Cardiac muscle cell (in vitro differentiated cells and primary cell): Measurements from ENCODE around the gene ASIC5. TPM values are rescaled to one million over a fixed set of nuclear protein-coding genes. Genes with fewer than 3 reads are reported as not detected.

Experiments
- DNase-seq, 2 donors: peaks; one replicate each; pipeline versions ENCODE4 v3.0.0 to v3.0.0-alpha.2; 2010 to 2017; ENCODE audit warnings: low read depth in 1 of 2, low spot score in 1 of 2
- H3K27ac ChIP-seq: fragments of 200-600 bp; sonication (generic); 2 replicates; pipeline ENCODE4 v1.5.1; 2016
- H3K27me3 ChIP-seq: fragments of 200-600 bp; sonication (generic); 2 replicates; pipeline ENCODE4 v1.6.0; 2016; ENCODE audit warnings: control low read depth
- H3K36me3 ChIP-seq: fragments of 200-600 bp; sonication (generic); 2 replicates; pipeline ENCODE4 v1.5.1; 2016; ENCODE audit warnings: control low read depth
- H3K4me1 ChIP-seq: fragments of 200-600 bp; sonication (generic); 2 replicates; pipeline ENCODE4 v1.8.1; 2017; ENCODE audit warnings: low read depth, mild to moderate bottlenecking, mixed run types
- H3K4me3 ChIP-seq: fragments of 200-600 bp; sonication (generic); 2 replicates; pipeline ENCODE4 v1.5.1; 2016; ENCODE audit warnings: mild to moderate bottlenecking
- H3K9me3 ChIP-seq: fragments of 200-600 bp; sonication (generic); 2 replicates; pipeline ENCODE4 v1.5.1; 2017; ENCODE audit warnings: low read depth, mild to moderate bottlenecking, control low read depth
- CTCF ChIP-seq: IDR thresholded peaks from 2 replicates; pipeline ENCODE4 v1.5.1; 2012; ENCODE audit warnings: low read depth, mild to moderate bottlenecking, low read length
- polyA plus RNA-seq: library from polyadenylated mRNA; unstranded; fragments of >200 nt; fragmentation: Nextera tagmentation; extraction: Ambion mirVana; gene quantifications from 2 replicates; pipeline ENCODE4 v1.2.1, GENCODE V29; 2016
- total RNA-seq: library from RNA; depleted of rRNA; stranded (reverse); fragments of >200 nt; gene quantifications from 2 replicates; pipeline ENCODE4 v1.2.3, GENCODE V29; 2016

The ASIC5 gene
- total and polyA plus RNA-seq, 2 experiments from 2014 or later, result not detected

DNA sequence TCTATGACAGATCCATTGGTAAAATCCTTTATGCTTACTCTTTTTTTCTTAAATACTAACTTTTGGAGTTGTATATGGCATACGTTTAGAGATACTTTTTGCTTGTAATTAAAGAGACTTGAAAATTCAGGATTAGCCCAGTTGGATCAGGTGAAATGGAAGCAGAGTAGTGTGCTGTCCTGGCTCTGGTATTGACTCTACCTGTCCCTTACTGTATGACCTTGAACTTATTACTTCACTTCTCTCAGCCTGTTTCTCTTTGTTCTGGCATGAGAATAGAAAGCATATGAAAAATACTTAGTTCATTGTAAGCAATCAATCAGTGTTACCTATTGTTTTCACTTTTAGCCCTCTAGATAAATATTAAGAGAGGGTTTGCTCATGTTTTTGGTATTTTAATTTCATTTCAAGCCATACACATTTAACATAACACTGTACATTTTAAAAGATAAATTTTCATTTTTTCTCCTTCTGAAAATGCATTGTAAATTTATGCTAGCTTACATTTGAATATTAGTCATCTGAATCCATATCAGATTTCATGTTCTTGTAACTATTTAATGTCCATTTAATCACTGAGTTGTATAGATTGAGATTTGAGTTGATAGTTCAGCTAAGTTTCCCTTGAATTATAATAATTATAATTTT is 71.4 kb downstream of the ASIC5 start:
- Histone ChIP-seq H3K9me3 (no peaks in the 10 kb centered on the region), H3K4me3 (no peak overlapping the region), H3K36me3 (peaks cover 32% of the 10 kb centered on the region), H3K4me1 (no peaks in the 10 kb centered on the region), H3K27me3 (no peaks in the 10 kb centered on the region), H3K27ac (no peak overlapping the region)
- no peak for DNase-seq
- no peak for TF ChIP-seq CTCF

DNA sequence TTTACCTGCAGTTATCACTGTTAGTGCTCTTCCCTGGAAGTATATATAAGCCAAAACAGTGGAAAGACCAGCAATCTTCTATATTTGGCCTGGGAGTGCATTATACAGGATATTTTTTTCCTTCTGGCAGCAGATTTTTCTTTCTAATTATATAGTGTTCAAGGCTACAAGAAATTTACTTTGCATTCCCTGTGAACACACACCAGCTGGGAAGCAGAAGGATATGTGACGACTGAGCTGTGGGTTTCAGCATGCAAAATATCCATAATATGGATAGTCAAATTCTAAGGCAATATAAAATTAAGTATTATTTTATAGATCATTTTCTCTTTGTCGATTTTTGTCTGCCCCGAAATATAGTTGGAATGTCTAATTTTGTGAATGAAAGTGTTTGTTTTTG is 76.1 kb downstream of the ASIC5 start:
- no peak for TF ChIP-seq CTCF
- Histone ChIP-seq H3K27me3 (no peaks in the 10 kb centered on the region), H3K9me3 (no peaks in the 10 kb centered on the region), H3K4me1 (peaks cover 8% of the 10 kb centered on the region), H3K36me3 (peaks cover 20% of the 10 kb centered on the region), H3K4me3 (no peak overlapping the region), H3K27ac (no peak overlapping the region)
- DNase-seq, result no peak

GRCh38 chr4:155789391-155789790 is 76.7 kb downstream of the ASIC5 start:
- Histone ChIP-seq H3K4me3 (no peak overlapping the region), H3K36me3 (peaks cover 17% of the 10 kb centered on the region), H3K9me3 (no peaks in the 10 kb centered on the region), H3K27ac (no peak overlapping the region), H3K27me3 (no peaks in the 10 kb centered on the region), H3K4me1 (peaks cover 14% of the 10 kb centered on the region)
- no peak for DNase-seq
- no peak for TF ChIP-seq CTCF

GRCh38 chr4:155787113-155787710 is 78.9 kb downstream of the ASIC5 start:
- no peak overlapping the region for H3K27ac ChIP-seq
- peaks cover 14% of the 10 kb centered on the region for H3K4me1 ChIP-seq
- no peaks in the 10 kb centered on the region for H3K27me3 ChIP-seq
- peak; percentile 67 to 78 for DNase-seq
- H3K9me3 ChIP-seq, result no peaks in the 10 kb centered on the region
- H3K4me3 ChIP-seq, result no peak overlapping the region
- peak; percentile 91 for TF ChIP-seq CTCF
- peaks cover 5% of the 10 kb centered on the region for H3K36me3 ChIP-seq

GRCh38 chr4:155785828-155786227 is 80.2 kb downstream of the ASIC5 start:
- TF ChIP-seq CTCF, result no peak
- H3K4me3 ChIP-seq, result no peak overlapping the region
- H3K27ac ChIP-seq, result no peak overlapping the region
- H3K36me3 ChIP-seq, result no peaks in the 10 kb centered on the region
- no peaks in the 10 kb centered on the region for H3K9me3 ChIP-seq
- no peak for DNase-seq
- no peaks in the 10 kb centered on the region for H3K27me3 ChIP-seq
- peaks cover 14% of the 10 kb centered on the region for H3K4me1 ChIP-seq
